HG03469 (cell line): ENCODE results near the gene NEK6.

Experiments used
- ATAC-seq: cut with Tn5 transposase; IDR thresholded peaks from one replicate; pipeline ENCODE4 v1.9.1; 2021; ENCODE audit warnings: mild to moderate bottlenecking, moderate library complexity, moderate number of reproducible peaks; ENCODE audit not compliant: unreplicated experiment

Gene NEK6

GRCh38 chr9:124390794-124391658, 133.3 kb downstream of the NEK6 start:
- ATAC-seq = no peak

GRCh38 chr9:124392254-124392870, 134.6 kb downstream of the NEK6 start:
- ATAC-seq = no peak

GRCh38 chr9:124392871-124393460, 135.2 kb downstream of the NEK6 start:
- ATAC-seq = no peak

GRCh38 chr9:124394167-124394566, 136.4 kb downstream of the NEK6 start:
- no peak for ATAC-seq

- no peak for ATAC-seq
Observed at GRCh38 chr9:124394596-124394995, 136.8 kb downstream of the NEK6 start.

- no peak for ATAC-seq
Observed at GRCh38 chr9:124395826-124396225, 138.1 kb downstream of the NEK6 start.

GRCh38 chr9:124398191-124398935, 140.6 kb downstream of the NEK6 start:
- no peak for ATAC-seq

GRCh38 chr9:124399323-124399967, 141.7 kb downstream of the NEK6 start:
- no peak for ATAC-seq

GRCh38 chr9:124399968-124400940, 142.5 kb downstream of the NEK6 start:
- no peak for ATAC-seq
